ENCODE measurements around the gene MSH5.

Gene MSH5

GRCh38 chr6:31760790-31761189, 21.0 kb downstream of the MSH5 start:
- no peak for DNase-seq (ENCODE audit: low spot score)

- no peak for DNase-seq (ENCODE audit: low spot score)
Observed at GRCh38 chr6:31761343-31761742, 21.5 kb downstream of the MSH5 start.

- DNase-seq (ENCODE audit: low spot score) = no peak
Observed at GRCh38 chr6:31762356-31762755, 22.6 kb downstream of the MSH5 start, which contains the start of gene SAPCD1. Gene SAPCD1 (plus strand): TSS chr6:31762656. CDS start chr6:31763055, 399 bp downstream.

- DNase-seq (ENCODE audit: low spot score) = no peak
Observed at GRCh38 chr6:31762878-31763618, 23.2 kb downstream of the MSH5 start.

GRCh38 chr6:31763619-31763940, 23.8 kb downstream of the MSH5 start:
- DNase-seq (ENCODE audit: low spot score) = no peak

- DNase-seq (ENCODE audit: low spot score) = no peak
Observed at GRCh38 chr6:31764198-31764597, 24.4 kb downstream of the MSH5 start.

- DNase-seq (ENCODE audit: low spot score) = no peak
Observed at GRCh38 chr6:31765559-31765909, 25.7 kb downstream of the MSH5 start.

GRCh38 chr6:31765910-31766794, 26.3 kb downstream of the MSH5 start:
- no peak for DNase-seq (ENCODE audit: low spot score)

GRCh38 chr6:31767096-31767645, 27.4 kb downstream of the MSH5 start:
- no peak for DNase-seq (ENCODE audit: low spot score)

GRCh38 chr6:31768363-31769257, 28.8 kb downstream of the MSH5 start:
- DNase-seq (ENCODE audit: low spot score) = no peak

- peak; percentile 84 for DNase-seq (ENCODE audit: low spot score)
Observed at GRCh38 chr6:31769684-31770371, 30.0 kb downstream of the MSH5 start.

GRCh38 chr6:31770860-31771259, 31.1 kb downstream of the MSH5 start:
- no peak for DNase-seq (ENCODE audit: low spot score)

GRCh38 chr6:31771992-31772358, 32.2 kb downstream of the MSH5 start:
- DNase-seq (ENCODE audit: low spot score) = peak; percentile 12

- no peak for DNase-seq (ENCODE audit: low spot score)
Observed at GRCh38 chr6:31775184-31775583, 35.4 kb downstream of the MSH5 start.

- no peak for DNase-seq (ENCODE audit: low spot score)
Observed at GRCh38 chr6:31775633-31776484, 36.1 kb downstream of the MSH5 start.

- no peak for DNase-seq (ENCODE audit: low spot score)
Observed at GRCh38 chr6:31776485-31776988, 36.7 kb downstream of the MSH5 start.

GRCh38 chr6:31776989-31777666, 37.3 kb downstream of the MSH5 start, which contains the start of gene VWA7:
Gene VWA7 (minus strand): TSS chr6:31777328. CDS start chr6:31776779, 549 bp downstream.
- peak; percentile 73 for DNase-seq (ENCODE audit: low spot score)

GRCh38 chr6:31777667-31778050, 37.9 kb downstream of the MSH5 start:
- DNase-seq (ENCODE audit: low spot score) = no peak

GRCh38 chr6:31778193-31778592, 38.4 kb downstream of the MSH5 start:
- DNase-seq (ENCODE audit: low spot score) = no peak
